ENCODE results near the gene ESAM. TPM values are rescaled to one million over a fixed set of nuclear protein-coding genes. Genes with fewer than 3 reads are reported as not detected.

ESAM gene
- total RNA-seq, 2 donors from 2014 or later, result 0.31 to 0.68 TPM

DNA sequence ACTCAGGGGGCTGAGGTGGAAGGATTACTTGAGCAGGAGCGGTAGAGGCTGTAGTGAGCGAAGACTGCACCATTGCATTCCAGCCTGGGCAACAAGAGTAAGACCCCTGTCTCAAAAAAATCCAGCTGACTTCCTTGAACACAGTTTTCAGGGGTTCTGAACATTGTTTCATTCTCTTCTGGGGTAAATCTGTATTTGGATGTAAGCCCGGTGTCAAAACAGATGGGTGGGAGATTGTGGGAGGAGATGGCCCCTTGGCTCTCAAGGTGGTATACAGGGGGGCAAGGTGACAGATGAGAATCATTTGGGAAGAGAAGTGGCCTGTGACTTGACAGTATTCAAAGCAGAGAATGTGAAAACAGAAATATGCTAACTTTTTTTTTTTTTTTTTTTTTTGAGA lies 4.8 kb downstream of the ESAM start:
- Histone ChIP-seq H3K9ac (ENCODE audit: extremely low read depth, low read length, poor library complexity, severe bottlenecking) (no peak overlapping the region), H3K4me1 (ENCODE audit: control insufficient read depth, insufficient read depth, low read length) (no peaks in the 10 kb centered on the region), H3K27ac (ENCODE audit: low read depth, low read length) (no peak overlapping the region), H3K27me3 (ENCODE audit: control insufficient read depth, insufficient read depth, low read length, poor library complexity, severe bottlenecking) (peaks cover 85% of the 10 kb centered on the region), H3K4me3 (ENCODE audit: low read length) (no peak overlapping the region), H3K36me3 (ENCODE audit: control insufficient read depth, insufficient read depth, low read length) (no peaks in the 10 kb centered on the region), H3K9me3 (ENCODE audit: control insufficient read depth, low read length) (no peaks in the 10 kb centered on the region)
- no peaks in the 10 kb centered on the region for H3K9me3 Mint-ChIP-seq
- H3K27ac Mint-ChIP-seq, result no peak overlapping the region
- 88 to 97% methylated on average over 1 to 3 of the region's 3 CpGs for WGBS, 2 experiments (ENCODE audit: insufficient coverage in 1 of 2, insufficient read length in 1 of 2)
- peaks cover 86% of the 10 kb centered on the region for H3K27me3 Mint-ChIP-seq (ENCODE audit: insufficient read depth)
- no peak for DNase-seq
- H3K36me3 Mint-ChIP-seq (ENCODE audit: low read depth), result no peaks in the 10 kb centered on the region
- H3K4me1 Mint-ChIP-seq, result peaks cover 24% of the 10 kb centered on the region
- TF ChIP-seq, protein P1, sequence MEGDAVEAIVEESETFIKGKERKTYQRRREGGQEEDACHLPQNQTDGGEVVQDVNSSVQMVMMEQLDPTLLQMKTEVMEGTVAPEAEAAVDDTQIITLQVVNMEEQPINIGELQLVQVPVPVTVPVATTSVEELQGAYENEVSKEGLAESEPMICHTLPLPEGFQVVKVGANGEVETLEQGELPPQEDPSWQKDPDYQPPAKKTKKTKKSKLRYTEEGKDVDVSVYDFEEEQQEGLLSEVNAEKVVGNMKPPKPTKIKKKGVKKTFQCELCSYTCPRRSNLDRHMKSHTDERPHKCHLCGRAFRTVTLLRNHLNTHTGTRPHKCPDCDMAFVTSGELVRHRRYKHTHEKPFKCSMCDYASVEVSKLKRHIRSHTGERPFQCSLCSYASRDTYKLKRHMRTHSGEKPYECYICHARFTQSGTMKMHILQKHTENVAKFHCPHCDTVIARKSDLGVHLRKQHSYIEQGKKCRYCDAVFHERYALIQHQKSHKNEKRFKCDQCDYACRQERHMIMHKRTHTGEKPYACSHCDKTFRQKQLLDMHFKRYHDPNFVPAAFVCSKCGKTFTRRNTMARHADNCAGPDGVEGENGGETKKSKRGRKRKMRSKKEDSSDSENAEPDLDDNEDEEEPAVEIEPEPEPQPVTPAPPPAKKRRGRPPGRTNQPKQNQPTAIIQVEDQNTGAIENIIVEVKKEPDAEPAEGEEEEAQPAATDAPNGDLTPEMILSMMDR (conservative IDR thresholded peaks at IDR 0.05), result no peak
- no peak overlapping the region for H3K4me3 Mint-ChIP-seq

DNA sequence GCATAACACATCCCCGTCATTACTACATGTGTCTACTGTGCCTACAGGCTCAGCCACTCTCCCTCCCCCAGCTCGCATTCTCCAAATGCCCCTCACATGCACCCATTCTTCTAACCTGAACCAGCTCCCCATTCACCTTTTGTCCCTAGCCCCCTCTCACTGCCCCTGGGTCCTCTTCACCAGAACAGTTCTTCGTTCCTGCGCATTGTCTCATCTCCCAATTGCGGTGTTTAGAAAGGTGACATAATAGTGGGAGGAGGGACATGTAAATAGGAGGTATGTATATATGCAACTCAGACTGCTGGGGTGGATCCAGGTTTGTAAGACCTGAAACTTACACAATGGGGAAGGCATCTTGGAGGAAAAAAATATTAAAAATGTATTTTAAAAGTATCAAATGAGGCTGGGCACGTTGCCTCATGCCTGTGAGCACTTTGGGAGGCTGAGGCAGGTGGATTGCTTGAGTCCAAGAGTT lies 5.3 kb downstream of the ESAM start:
- TF ChIP-seq, protein P1 (conservative IDR thresholded peaks at IDR 0.05), result no peak
- H3K27ac Mint-ChIP-seq, result no peak overlapping the region
- Histone ChIP-seq H3K27ac (ENCODE audit: low read depth, low read length) (no peak overlapping the region), H3K9ac (ENCODE audit: extremely low read depth, low read length, poor library complexity, severe bottlenecking) (no peak overlapping the region), H3K4me3 (ENCODE audit: low read length) (no peak overlapping the region), H3K36me3 (ENCODE audit: control insufficient read depth, insufficient read depth, low read length) (no peaks in the 10 kb centered on the region), H3K9me3 (ENCODE audit: control insufficient read depth, low read length) (no peaks in the 10 kb centered on the region), H3K27me3 (ENCODE audit: control insufficient read depth, insufficient read depth, low read length, poor library complexity, severe bottlenecking) (peaks cover 81% of the 10 kb centered on the region), H3K4me1 (ENCODE audit: control insufficient read depth, insufficient read depth, low read length) (no peaks in the 10 kb centered on the region)
- peaks cover 86% of the 10 kb centered on the region for H3K27me3 Mint-ChIP-seq (ENCODE audit: insufficient read depth)
- H3K9me3 Mint-ChIP-seq, result no peaks in the 10 kb centered on the region
- WGBS, 2 experiments (ENCODE audit: insufficient coverage in 1 of 2, insufficient read length in 1 of 2), result 85 to 97% methylated on average over 6 of the region's 6 CpGs
- no peak overlapping the region for H3K4me3 Mint-ChIP-seq
- peaks cover 24% of the 10 kb centered on the region for H3K4me1 Mint-ChIP-seq
- no peaks in the 10 kb centered on the region for H3K36me3 Mint-ChIP-seq (ENCODE audit: low read depth)
- peak; percentile 29 for DNase-seq

DNA sequence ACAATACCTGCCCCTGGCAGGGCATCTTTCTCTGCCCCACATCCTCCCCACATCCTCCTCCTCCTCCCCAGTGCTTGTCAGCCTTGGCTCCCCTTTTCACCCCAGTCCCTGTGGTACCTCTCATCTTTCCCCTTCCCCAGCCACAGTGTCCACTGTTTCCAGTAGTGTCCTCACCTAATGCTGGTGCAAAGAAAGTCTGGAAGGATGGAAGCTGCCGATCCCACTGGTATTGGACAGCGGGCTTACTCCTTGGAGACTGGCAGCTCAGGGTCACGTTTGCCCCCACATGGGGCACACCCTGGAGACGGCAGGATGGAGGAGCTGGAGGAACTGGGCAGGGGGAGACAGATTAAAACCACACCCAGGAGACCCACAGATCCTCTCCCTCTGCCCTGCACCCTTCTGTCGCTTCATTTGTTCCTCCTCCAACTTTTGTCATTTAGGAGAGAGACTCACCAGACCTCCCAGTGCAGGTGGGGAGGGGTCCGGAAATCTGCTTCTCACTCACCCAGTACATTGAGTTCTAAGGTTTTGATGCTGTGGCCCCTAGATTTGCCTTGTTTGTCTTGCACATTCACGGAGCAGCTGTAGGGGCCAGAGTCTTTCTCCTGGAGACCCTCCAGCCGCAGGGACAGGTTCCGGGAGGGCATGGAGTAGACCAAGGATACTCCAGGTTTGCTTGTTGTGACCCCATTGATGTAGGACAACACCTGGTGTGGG lies 5.9 kb downstream of the ESAM start:
- Mint-ChIP-seq H3K27ac (no peak overlapping the region), H3K36me3 (ENCODE audit: low read depth) (no peaks in the 10 kb centered on the region), H3K9me3 (no peaks in the 10 kb centered on the region), H3K4me3 (no peak overlapping the region), H3K4me1 (peaks cover 22% of the 10 kb centered on the region), H3K27me3 (ENCODE audit: insufficient read depth) (peaks cover 81% of the 10 kb centered on the region)
- 85 to 87% methylated on average over 7 to 9 of the region's 9 CpGs for WGBS, 2 experiments (ENCODE audit: insufficient coverage in 1 of 2, insufficient read length in 1 of 2)
- Histone ChIP-seq H3K9ac (ENCODE audit: extremely low read depth, low read length, poor library complexity, severe bottlenecking) (no peak overlapping the region), H3K36me3 (ENCODE audit: control insufficient read depth, insufficient read depth, low read length) (no peaks in the 10 kb centered on the region), H3K27ac (ENCODE audit: low read depth, low read length) (no peak overlapping the region), H3K27me3 (ENCODE audit: control insufficient read depth, insufficient read depth, low read length, poor library complexity, severe bottlenecking) (peaks cover 81% of the 10 kb centered on the region), H3K4me3 (ENCODE audit: low read length) (no peak overlapping the region), H3K4me1 (ENCODE audit: control insufficient read depth, insufficient read depth, low read length) (no peaks in the 10 kb centered on the region), H3K9me3 (ENCODE audit: control insufficient read depth, low read length) (no peaks in the 10 kb centered on the region)
- peak; percentile 32 for DNase-seq
- TF ChIP-seq, protein P1 (conservative IDR thresholded peaks at IDR 0.05), result no peak
